AML-193 (cell line): ENCODE measurements around the gene COX6A2.

Experiments
- DNase-seq, 2 experiments: peaks; one replicate each; lab custom pipeline; 2025; lab: John Stamatoyannopoulos, UW

Gene COX6A2

DNA sequence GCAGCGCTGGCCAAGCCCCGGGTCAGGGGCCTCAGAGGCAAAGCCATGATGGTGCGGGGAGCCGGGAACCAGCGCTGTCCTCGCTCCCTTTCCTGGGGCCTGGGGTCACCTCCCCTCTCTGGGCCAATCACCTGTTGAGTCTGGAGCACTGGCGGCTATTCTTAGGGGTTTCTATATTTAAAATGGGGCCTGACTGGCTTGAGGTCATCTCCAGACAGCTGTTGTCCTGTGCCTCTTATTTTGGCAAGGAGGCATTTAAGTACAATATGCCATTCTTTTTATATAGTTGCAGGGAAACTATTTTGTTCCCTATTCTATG is at the start of gene COX6A2:
TSS of gene COX6A2 (minus strand) at position 82 of the 319 bp plus-strand sequence. CDS start at position 47, 35 bp downstream.
- DNase-seq: no peak

DNA sequence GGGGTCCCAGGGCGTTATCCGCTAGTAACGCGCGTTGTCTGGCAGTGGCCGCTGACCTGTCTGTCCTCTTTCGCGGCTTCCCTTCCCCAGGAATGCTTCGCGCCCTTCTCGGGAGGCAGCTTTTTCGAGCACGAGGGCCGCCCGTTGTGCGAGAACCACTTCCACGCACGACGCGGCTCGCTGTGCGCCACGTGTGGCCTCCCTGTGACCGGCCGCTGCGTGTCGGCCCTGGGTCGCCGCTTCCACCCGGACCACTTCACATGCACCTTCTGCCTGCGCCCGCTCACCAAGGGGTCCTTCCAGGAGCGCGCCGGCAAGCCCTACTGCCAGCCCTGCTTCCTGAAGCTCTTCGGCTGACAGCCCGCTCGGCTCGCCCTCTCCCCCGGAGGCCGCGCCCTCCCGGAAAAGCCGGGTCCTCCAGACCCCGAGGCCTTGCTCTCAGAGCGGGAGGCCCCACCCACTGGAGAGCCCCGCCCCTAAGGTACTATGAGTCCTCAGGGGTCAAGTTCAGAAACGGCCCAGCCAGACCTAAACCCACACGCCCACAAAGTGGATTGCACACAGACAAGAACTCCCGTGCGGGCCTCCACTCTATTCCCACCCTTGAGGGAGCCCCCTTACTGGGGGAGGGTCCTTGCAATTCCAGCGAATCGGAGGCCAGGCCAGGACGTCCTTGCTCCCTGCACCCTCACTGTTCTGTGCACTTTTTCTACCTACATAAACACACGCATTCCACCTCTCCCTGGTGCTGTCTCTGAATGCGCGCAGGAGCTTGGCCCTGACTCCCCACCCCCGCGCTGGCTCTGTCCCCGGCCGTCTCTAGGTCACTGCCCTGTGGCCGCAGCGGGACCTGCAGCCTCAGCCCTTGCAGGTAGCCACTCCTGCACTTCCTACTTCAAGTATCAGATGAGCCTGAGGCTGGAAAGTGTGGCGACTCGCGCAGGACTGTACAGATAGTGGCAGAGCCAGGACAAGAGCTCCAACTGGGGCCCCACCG is 49.4 kb upstream of the COX6A2 start:
- DNase-seq: peak; percentile 13 to 37

DNA sequence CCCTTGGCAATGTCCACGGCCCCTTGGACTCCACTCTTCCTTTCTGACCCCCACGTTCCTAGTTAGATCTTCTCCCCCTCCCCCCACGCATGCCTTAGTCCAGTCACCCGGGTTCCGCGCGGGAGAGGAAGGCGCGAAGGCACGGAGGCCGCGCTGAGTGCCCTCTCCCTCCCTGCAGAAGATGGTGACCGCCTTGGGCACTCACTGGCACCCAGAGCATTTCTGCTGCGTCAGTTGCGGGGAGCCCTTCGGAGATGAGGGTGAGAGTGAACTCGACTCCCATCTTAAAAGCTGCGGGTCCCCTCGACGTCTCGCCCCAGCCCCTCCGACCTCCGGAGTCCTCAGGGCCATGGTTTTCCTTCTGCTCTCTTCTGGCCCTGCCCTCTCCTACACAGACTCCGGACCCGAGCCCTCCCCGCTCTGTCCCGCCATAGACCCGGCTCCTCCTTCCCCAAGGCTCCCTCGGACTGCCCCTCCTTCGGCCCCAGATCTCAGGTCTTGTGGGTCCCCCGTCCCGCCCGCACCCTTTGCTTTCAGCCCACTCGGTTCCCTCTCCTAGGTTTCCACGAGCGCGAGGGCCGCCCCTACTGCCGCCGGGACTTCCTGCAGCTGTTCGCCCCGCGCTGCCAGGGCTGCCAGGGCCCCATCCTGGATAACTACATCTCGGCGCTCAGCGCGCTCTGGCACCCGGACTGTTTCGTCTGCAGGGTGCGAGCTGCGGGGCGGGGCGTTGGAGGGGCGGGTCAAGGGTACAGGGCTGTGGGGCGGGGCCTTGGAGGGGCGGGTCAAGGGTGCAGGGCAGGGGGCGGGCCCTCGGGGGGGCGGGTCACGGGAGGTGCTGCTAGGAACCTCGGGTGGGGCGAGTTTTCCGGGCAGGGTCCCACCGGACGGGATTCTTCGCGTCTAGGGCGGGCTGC is 48.4 kb upstream of the COX6A2 start:
- DNase-seq: peak; percentile 75 to 80

DNA sequence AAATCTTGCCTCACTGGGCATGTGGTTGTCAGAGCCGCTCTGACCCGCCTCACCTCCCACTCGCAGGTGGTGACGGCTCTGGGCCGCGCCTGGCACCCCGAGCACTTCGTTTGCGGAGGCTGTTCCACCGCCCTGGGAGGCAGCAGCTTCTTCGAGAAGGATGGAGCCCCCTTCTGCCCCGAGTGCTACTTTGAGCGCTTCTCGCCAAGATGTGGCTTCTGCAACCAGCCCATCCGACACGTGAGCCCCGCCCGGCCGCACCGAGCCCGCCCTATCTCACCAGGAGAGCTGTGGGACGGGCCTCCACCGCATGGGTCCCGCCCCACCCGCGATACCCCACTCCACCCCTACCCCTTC is 47.8 kb upstream of the COX6A2 start:
- DNase-seq: no peak

DNA sequence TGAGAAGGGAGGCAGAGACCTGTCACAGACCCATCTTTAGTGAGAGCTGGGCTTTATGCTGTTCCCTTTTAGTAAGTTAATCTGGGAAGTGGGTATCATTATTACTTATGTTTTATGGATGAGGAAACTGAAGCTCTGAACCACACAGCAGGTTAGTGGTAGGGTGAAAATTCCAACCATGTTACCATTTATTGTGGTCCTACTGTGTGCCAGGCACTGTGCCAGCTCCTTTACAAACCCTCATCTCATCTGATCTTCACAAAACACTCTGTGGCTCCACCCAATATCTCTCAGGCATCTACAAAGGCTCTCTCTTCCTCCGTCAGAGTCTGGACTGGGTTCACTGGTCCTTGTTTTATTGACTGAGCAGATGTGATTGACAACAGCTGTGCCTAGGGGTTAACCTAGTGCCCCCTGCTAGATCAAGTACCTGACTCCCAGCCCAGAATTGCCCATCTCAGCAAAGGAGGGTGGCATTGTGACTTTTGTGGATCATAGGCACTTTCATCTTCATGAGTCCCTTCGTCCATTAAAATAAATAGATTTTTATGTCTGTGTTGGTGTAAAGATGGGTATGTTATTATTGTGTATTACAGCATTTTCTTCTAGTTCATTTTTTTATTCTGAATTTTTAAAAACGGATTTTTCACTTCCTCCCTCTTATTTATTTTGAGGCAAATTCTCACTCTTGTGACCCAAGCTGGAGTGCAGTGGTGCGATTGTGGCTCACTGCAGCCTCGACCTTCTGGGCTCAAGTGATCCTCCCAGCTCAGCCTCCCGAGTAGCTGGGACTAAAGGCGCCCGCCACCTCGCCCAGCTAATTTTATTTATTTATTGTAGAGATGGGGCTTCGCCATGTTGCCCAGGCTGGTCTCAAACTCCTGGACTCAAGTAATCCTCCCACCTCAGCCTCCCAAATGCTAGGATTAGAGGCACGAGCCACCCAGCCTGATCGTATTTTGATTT is 46.9 kb upstream of the COX6A2 start:
- DNase-seq: no peak

DNA sequence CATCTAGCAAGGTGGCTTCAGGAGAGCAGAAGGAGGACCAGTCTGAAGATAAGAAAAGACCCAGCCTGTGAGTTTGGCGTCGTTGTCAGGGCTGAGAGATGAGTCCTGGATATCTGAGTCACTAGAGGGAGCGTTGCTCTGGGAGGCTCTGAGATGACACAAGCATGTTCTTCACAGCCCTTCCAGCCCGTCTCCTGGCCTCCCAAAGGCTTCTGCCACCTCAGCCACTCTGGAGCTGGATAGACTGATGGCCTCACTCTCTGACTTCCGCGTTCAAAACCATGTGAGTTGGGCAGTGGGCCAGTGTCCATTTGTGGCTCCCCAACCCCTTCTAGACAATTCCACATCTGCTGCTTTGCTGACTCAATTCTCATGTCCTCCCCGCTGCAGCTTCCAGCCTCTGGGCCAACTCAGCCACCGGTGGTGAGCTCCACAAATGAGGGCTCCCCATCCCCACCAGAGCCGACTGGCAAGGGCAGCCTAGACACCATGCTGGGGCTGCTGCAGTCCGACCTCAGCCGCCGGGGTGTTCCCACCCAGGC is 46.1 kb upstream of the COX6A2 start:
- DNase-seq: no peak

DNA sequence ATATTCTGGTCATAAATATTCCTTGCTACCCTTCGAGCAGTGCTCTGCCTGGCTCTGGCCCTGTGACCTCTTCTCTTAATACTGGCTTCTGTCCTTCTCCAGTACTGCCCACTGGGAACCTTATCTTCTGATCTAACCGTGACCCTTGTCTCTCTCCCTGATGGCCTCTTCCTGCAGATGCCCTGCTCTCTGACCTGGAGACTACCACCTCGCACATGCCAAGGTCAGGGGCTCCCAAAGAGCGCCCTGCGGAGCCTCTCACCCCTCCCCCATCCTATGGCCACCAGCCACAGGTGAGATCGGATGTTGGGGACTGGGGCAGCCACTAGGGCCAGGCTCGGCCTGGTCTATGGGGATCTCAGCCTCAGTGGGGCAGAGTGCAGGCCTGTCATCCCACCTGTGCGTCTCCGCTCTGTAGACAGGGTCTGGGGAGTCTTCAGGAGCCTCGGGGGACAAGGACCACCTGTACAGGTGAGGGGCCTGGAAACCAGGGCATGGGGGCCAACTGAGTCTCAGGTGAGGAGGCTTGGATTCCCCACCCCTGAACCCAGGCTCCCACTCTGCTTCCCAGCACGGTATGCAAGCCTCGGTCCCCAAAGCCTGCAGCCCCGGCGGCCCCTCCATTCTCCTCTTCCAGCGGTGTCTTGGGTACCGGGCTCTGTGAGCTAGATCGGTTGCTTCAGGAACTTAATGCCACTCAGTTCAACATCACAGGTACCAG is 45.3 kb upstream of the COX6A2 start:
- no peak for DNase-seq

DNA sequence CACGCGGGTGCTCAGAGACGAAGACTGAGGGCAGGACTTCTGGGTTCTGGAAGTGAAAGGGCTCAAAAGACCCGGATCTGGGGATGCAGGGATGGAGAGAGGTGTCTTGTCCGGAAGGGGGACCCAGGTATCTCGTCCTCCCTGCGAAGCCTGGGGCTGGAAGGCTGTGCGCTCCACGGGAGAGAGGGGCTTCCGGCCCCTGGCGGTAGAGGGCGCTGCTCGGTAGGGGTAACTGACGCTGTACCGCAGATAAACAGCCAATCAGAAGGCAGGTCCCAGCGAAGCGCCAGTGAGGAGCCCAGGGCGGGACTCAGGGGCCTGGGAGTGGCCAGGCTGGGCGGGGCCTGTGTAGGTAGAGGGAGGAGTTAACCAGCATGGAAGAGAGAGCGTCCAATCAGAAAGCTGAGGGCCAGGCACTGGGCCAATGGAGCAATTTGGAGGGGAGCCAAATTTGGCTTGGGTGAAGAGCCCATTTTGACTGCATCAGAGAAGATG is 44.6 kb upstream of the COX6A2 start:
- no peak for DNase-seq

DNA sequence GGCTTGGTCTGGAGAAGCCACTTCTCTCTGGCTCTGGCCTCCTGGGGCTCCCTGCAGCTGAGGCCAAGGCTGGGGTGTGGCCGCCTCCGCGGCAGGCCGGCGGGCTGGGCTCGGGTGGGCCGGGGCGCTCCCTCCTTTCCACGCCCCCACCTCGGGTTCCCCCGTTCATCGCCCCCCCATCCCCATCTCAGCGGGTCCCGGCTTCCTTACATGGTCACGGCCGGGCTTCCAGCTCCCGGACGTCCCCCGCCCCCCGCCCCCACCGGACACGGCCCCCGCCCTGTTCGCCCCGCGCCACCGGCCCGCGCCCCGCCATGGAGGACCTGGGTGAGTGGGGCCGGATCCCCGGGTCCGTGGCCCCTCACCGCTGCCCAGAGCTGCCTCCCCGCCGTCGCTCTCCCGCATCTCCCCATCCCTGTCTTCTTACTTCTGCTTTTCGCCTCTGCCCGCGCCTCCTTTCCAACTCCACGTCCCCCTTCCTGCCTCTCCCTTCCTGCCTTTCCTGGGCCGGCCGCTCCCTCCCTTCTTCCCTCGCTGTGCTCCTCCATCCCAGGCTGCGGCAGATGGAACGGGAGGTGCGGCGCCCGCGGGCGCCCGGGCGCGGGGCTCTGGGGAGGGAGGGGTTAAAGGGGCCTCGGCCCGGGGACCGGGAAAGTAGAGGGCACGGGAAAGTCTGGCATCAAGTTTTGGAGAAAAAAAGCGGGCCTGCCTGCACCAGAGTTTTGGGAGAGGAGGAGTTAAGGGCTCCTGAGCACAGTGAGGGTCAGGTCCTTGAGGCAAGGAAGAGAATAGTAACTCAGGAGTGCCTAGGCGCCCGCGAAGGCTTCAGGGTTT is 43.9 kb upstream of the COX6A2 start, which contains the start of gene TGFB1I1:
TSS of gene TGFB1I1 (plus strand) at position 278 of the 834 bp plus-strand sequence. CDS start at position 315, 37 bp downstream.
- DNase-seq: no peak

DNA sequence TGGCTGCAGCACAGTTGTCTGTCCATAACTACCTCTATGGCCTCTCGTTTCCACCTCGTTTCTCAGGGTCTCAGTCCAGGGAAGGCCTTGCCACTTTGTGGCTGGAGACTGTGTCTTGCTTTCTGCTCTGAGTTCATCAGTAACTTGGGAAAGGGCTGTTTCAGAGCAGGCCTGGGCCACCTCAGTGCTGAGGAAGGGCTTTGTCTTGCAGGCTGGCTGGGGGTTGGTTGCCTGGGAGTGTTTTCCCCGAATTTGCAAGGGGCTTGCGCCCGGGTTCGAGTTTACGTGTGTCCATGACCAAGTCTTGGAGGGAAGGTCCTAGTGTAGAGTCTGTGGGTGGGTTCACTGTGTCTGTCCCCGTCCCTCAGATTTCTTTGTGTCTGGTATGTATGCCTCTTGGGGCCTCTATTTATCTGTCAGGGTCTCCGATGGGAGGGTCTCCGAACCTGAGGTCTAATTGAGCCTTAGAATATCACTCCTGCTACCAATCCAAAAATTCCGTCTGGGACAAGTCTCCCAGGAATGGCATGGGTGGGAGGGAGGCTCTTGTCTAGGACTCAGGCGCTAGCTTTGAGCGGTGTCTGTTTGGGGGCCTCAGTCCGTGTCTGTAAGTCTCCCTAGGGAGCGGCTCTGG is 43.2 kb upstream of the COX6A2 start:
- DNase-seq: no peak

DNA sequence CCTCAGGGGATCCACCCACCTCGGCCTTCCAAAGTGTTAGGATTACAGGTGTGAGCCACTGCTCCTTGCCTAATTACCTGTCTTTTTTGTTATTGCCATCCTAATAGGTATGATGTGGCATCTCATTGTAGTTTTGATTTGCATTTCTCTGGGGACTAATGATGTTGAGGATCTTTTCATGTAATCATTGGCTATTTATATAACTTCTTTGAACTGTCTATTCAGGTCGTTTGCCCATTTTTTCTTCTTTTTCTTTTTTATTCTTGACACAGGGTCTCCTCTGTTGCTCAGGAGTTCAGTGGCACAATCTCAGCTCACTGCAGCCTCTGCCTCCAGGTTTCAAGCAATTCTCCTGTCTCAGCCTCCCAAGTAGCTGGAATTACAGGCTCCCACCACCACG is 42.5 kb upstream of the COX6A2 start:
- no peak for DNase-seq

DNA sequence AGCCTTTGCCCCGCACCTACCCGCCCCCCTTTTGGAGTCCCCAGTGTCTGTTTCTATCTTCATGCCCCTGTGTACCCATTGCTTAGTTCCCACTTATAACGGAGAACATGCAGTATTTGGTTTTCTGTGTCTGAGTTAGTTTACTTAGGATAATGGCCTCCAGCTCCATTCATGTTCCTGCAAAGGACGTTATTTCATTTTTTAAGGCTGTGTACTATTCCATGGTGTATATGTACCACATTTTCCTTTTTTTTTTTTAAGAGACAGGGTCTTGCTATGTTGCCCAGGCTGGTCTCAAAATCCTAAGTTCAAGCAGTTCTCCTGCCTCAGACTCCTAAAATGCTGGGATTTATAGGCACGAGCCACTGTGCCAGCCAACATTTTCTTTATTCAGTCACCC is 39.7 kb upstream of the COX6A2 start:
- DNase-seq: no peak

DNA sequence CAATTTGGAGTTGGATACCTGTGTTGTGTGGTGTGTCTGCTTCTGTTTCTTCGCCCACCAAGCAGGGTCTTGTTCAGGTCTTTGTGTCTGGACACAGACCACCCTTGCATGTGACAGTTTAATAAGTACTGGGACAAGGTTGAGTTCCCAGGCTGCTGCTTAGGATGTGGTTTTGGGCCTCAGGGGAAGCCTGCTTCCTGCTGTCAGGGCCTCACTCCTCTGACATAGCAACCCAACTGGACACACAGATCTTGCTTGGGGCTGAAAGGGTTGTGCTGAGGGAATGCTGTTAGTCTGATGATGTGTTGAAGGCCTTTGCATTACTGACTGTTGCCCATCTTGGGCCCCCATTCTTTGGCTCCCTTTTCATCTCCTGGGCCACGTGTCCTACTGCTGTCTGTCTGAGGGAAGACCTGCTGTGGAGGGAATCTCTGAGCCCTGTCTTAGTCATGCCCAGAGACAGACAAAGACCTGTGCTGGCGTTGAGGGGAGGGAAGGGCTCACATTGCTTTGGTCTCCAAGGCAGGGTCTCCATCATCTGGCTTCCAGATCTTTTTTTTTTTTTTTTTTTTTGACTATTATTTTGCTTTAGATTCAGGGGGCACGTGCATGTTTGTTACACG is 39.1 kb upstream of the COX6A2 start:
- DNase-seq: peak; percentile 48 to 55

DNA sequence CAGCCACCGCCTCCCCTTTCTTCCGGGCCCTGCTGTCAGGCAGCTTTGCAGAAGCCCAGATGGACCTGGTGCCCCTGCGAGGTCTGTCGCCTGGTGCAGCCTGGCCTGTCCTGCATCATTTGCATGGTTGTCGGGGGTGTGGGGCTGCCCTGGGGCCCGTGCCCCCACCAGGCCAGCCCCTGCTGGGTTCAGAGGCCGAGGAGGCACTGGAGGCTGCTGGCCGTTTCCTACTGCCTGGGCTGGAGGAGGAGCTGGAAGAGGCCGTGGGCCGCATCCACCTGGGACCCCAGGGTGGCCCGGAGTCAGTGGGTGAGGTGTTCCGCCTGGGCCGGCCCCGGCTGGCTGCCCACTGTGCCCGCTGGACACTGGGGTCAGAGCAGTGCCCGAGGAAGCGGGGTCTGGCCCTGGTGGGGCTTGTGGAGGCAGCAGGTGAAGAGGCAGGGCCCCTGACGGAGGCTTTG is 38.3 kb upstream of the COX6A2 start:
- DNase-seq: no peak

DNA sequence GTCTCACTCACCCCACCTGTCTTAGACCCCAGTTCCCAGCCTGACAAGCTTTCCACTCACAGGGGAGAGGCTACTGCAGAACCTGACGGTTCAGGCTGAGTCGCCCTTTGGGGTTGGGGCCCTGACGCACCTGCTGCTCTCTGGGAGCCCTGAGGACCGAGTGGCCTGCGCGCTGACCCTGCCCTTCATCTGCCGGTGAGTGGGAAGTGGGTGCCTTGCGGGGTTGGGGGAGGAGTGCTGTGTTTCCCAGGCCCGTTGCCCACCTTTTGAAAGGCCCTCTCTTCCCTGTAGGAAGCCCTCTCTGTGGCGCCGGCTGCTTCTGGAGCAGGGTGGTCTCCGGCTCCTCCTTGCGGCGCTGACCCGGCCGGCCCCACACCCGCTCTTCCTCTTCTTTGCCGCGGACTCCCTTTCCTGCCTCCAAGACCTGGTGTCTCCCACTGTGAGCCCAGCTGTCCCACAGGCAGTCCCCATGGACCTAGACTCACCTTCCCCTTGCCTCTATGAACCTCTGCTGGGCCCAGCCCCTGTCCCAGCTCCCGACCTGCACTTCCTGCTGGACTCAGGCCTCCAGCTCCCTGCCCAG is 37.7 kb upstream of the COX6A2 start:
- no peak for DNase-seq

DNA sequence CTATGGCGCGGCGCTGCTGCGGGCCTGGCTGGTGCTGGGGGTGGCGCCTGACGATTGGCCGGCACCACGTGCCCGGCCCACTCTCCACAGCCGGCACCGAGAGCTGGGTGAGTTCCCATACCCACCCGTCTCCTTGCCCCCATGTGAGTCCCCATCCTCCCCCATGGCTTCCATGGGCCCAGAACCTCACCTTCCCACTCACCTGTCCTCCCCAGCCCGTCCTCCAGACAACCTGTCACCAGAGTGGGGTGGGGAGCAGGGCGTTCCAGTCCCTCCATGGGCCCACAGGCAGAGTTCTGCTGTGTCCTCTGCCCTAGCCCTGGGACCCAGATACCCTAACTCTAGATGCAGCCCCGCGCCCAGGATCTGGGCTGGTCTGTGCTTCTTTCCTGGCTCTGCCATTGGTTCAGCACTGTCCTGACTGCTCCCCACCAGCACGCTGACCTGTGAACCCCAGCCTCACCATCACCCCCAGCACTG is 36.7 kb upstream of the COX6A2 start:
- no peak for DNase-seq

DNA sequence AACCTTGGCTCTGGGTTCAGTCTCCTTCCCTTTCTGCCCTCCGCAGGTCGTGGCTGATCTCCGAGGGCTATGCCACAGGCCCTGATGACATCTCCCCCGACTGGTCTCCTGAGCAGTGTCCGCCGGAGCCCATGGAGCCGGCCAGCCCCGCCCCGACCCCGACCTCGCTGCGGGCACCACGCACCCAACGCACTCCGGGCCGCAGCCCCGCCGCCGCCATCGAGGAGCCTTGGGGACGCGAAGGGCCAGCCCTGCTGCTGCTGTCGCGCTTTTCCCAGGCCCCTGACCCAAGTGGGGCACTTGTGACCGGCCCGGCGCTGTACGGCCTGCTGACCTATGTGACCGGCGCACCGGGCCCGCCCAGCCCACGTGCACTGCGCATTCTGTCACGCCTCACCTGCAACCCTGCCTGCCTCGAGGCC is 36.2 kb upstream of the COX6A2 start:
- DNase-seq: no peak
